Thymus (tissue), 2 donors: Measurements from ENCODE around the gene OR10H2. TPM values are rescaled to one million over a fixed set of nuclear protein-coding genes. Genes with fewer than 3 reads are reported as not detected.

Experiments used
- polyA plus RNA-seq: library from polyadenylated mRNA; stranded (reverse); fragments of 200-250 nt; gene quantifications from one replicate; pipeline ENCODE4 v1.2.3, GENCODE V29; 2013
- total RNA-seq: library from RNA; stranded (reverse); fragments of 120-200 nt; gene quantifications from one replicate; pipeline ENCODE4 v1.2.4, GENCODE V29; 2013
- donor health status: healthy.

Gene OR10H2
- total and polyA plus RNA-seq, 2 donors: not detected

Other genes with a start within 250 kb of the OR10H2 start
- 0.71 TPM for gene PGLYRP2, start 248.5 kb upstream of the OR10H2 start, total RNA-seq
- gene PGLYRP2, start 248.5 kb upstream of the OR10H2 start, polyA plus RNA-seq: 0.14 TPM
- 0.09 TPM for gene CYP4F22, start 219.5 kb upstream of the OR10H2 start, total RNA-seq
- 0.64 TPM for gene CYP4F22, start 219.5 kb upstream of the OR10H2 start, polyA plus RNA-seq
- gene CYP4F8, start 112.8 kb upstream of the OR10H2 start, total RNA-seq: 0.28 TPM
- 18.3 TPM for gene CYP4F8, start 112.8 kb upstream of the OR10H2 start, polyA plus RNA-seq
- gene CYP4F3, start 87.1 kb upstream of the OR10H2 start, total RNA-seq: 0.24 TPM
- 2.1 TPM for gene CYP4F3, start 87.1 kb upstream of the OR10H2 start, polyA plus RNA-seq
- 1.4 TPM for gene CYP4F12, start 54.9 kb upstream of the OR10H2 start, total RNA-seq
- 6.8 TPM for gene CYP4F12, start 54.9 kb upstream of the OR10H2 start, polyA plus RNA-seq
- gene OR10H3, start 10.0 kb downstream of the OR10H2 start, total RNA-seq: not detected
- gene OR10H3, start 10.0 kb downstream of the OR10H2 start, polyA plus RNA-seq: not detected
- gene OR10H5, start 59.6 kb downstream of the OR10H2 start, total RNA-seq: not detected
- gene OR10H5, start 59.6 kb downstream of the OR10H2 start, polyA plus RNA-seq: 0.05 TPM
- not detected for gene OR10H1, start 87.6 kb downstream of the OR10H2 start, total RNA-seq
- 0.09 TPM for gene OR10H1, start 87.6 kb downstream of the OR10H2 start, polyA plus RNA-seq
- gene CYP4F2, start 170.1 kb downstream of the OR10H2 start, total RNA-seq: 0.09 TPM
- gene CYP4F2, start 170.1 kb downstream of the OR10H2 start, polyA plus RNA-seq: 0.16 TPM
- not detected for gene CYP4F11, start 206.5 kb downstream of the OR10H2 start, total RNA-seq
- gene CYP4F11, start 206.5 kb downstream of the OR10H2 start, polyA plus RNA-seq: 0.07 TPM
- not detected for gene OR10H4, start 221.0 kb downstream of the OR10H2 start, total RNA-seq
- not detected for gene OR10H4, start 221.0 kb downstream of the OR10H2 start, polyA plus RNA-seq